ENCODE results near the gene USP32. TPM values are rescaled to one million over a fixed set of nuclear protein-coding genes. Genes with fewer than 3 reads are reported as not detected.
"Not testable (repeated sequence)": the region's sequence is repeated elsewhere in the genome, so short reads cannot be mapped to it uniquely, and the experiment has no call there.

USP32 gene
- total RNA-seq, 1 experiment from 2014 or later, result 62.9 TPM

DNA sequence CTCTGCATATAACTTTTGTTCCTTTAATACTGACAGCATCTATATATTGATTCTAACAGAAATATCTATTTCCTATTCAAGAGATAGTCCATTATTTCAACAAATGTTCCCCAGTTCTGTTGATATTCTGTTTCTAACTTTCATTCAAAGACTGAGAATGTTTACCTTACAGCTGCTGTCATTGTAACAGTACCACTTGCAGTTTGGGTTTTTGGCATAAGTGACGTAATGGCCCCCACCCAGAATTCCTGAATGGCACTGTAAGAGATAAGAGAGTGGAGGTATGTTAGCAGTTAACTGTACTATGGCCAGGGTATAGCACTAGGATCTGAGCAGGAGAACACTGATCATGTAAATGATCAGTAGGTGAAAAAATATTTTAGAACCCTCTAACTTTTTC, 211.6 kb downstream of the USP32 start:
- H3K27me3 Mint-ChIP-seq (ENCODE audit: insufficient read depth, unreplicated experiment), result not testable (repeated sequence)
- ChIA-PET CTCF (interaction anchor here (0.6 to 1.0 kb wide), 2 partner anchors 9 to 1920 kb away, joined by 3 read pairs; no protein-coding TSS in a partner anchor), POLR2A (interaction anchor here (0.6 kb wide), 1 partner anchor 8 kb away, joined by 3 read pairs; no protein-coding TSS in a partner anchor)

GRCh38 chr17:60178180-60178579, 213.8 kb downstream of the USP32 start:
- POLR2A ChIA-PET; H3K27me3 Mint-ChIP-seq (ENCODE audit: insufficient read depth, unreplicated experiment); intact Hi-C loops (cut with micrococcal nuclease); H3K9me3 Mint-ChIP-seq (ENCODE audit: unreplicated experiment); DNase-seq (ENCODE audit: unreplicated experiment); BruUV-seq (replicated peaks); H3K4me1 Mint-ChIP-seq (ENCODE audit: insufficient read depth, unreplicated experiment); H3K27ac Mint-ChIP-seq (ENCODE audit: low read depth, unreplicated experiment); H3K4me3 Mint-ChIP-seq (ENCODE audit: unreplicated experiment): not testable (repeated sequence)
- peaks cover 65% of the 10 kb centered on the region for H3K36me3 Mint-ChIP-seq (ENCODE audit: insufficient read depth, unreplicated experiment)
- CTCF ChIA-PET, result interaction anchor here (0.7 kb wide), 1 partner anchor 136 kb away, joined by 3 read pairs; no protein-coding TSS in a partner anchor

More for the DNA sequence above, 211.6 kb downstream of the USP32 start:
- peaks cover 83% of the 10 kb centered on the region for H3K36me3 Mint-ChIP-seq (ENCODE audit: insufficient read depth, unreplicated experiment)
- H3K27ac Mint-ChIP-seq (ENCODE audit: low read depth, unreplicated experiment); H3K9me3 Mint-ChIP-seq (ENCODE audit: unreplicated experiment); intact Hi-C loops (cut with micrococcal nuclease); H3K4me1 Mint-ChIP-seq (ENCODE audit: insufficient read depth, unreplicated experiment); BruUV-seq (replicated peaks); H3K4me3 Mint-ChIP-seq (ENCODE audit: unreplicated experiment); DNase-seq (ENCODE audit: unreplicated experiment): not testable (repeated sequence)

GRCh38 chr17:60176763-60177162, 215.2 kb downstream of the USP32 start:
- intact Hi-C loops (cut with micrococcal nuclease); H3K27ac Mint-ChIP-seq (ENCODE audit: low read depth, unreplicated experiment); H3K4me3 Mint-ChIP-seq (ENCODE audit: unreplicated experiment); DNase-seq (ENCODE audit: unreplicated experiment); BruUV-seq (replicated peaks); CTCF ChIA-PET; H3K4me1 Mint-ChIP-seq (ENCODE audit: insufficient read depth, unreplicated experiment); H3K27me3 Mint-ChIP-seq (ENCODE audit: insufficient read depth, unreplicated experiment); H3K9me3 Mint-ChIP-seq (ENCODE audit: unreplicated experiment): not testable (repeated sequence)
- peaks cover 51% of the 10 kb centered on the region for H3K36me3 Mint-ChIP-seq (ENCODE audit: insufficient read depth, unreplicated experiment)
- POLR2A ChIA-PET, result interaction anchor here (1.6 kb wide), 1 partner anchor 258 kb away, joined by 3 read pairs; no protein-coding TSS in a partner anchor

DNA sequence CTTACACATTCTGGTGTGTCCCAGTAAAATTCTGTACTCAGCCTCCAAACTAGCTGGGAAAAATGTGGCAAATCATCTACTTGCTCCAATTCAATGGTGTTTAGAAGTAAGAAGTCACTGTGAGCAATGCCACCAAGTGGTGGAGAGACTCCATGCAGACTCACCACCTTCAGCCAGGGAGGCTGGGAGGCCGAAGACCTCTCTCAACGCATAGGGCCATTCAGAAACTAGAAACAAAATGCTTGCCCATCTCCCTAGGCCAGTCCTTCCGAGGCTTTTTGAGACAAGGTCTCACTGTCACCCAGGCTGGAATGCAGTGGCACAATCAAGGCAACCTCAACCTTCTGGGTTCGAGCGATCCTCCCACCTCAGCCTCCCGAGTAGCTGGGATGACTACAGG, 217.2 kb downstream of the USP32 start:
- H3K9me3 Mint-ChIP-seq (ENCODE audit: unreplicated experiment); intact Hi-C loops (cut with micrococcal nuclease); POLR2A ChIA-PET; H3K4me3 Mint-ChIP-seq (ENCODE audit: unreplicated experiment); BruUV-seq (replicated peaks); DNase-seq (ENCODE audit: unreplicated experiment); H3K4me1 Mint-ChIP-seq (ENCODE audit: insufficient read depth, unreplicated experiment); H3K27me3 Mint-ChIP-seq (ENCODE audit: insufficient read depth, unreplicated experiment); H3K27ac Mint-ChIP-seq (ENCODE audit: low read depth, unreplicated experiment): not testable (repeated sequence)
- CTCF ChIA-PET, result interaction anchor here (0.6 to 0.8 kb wide), 4 partner anchors 22 to 1864 kb away, joined by 3 read pairs; no protein-coding TSS in a partner anchor
- H3K36me3 Mint-ChIP-seq (ENCODE audit: insufficient read depth, unreplicated experiment), result peaks cover 31% of the 10 kb centered on the region

DNA sequence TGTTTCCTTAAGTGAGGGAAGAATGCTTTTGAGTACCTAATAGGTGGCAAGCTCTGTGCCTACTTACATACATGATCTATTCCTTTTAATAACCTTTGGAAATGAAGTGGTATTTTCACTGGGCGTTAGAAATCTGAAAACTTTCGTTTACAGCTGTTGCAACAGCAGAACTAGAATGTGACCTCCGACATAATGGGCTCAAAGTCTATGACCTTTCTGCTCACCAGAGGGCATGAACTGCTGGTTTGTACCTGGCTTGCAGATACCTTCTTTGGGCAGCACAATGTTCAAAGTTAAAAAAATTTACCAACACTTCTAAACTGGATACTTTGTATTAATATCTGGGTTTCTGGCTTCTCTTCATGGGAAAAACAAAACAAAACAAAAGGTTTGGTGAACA, 217.9 kb downstream of the USP32 start:
- Mint-ChIP-seq H3K4me3 (ENCODE audit: unreplicated experiment) (no peak overlapping the region), H3K36me3 (ENCODE audit: insufficient read depth, unreplicated experiment) (peaks cover 25% of the 10 kb centered on the region), H3K4me1 (ENCODE audit: insufficient read depth, unreplicated experiment) (peaks cover 8% of the 10 kb centered on the region), H3K27me3 (ENCODE audit: insufficient read depth, unreplicated experiment) (no peaks in the 10 kb centered on the region), H3K9me3 (ENCODE audit: unreplicated experiment) (no peaks in the 10 kb centered on the region), H3K27ac (ENCODE audit: low read depth, unreplicated experiment) (no peak overlapping the region)
- CTCF ChIA-PET, result interaction anchor here (1.0 kb wide), 1 partner anchor 465 kb away, joined by 7 read pairs; no protein-coding TSS in a partner anchor
- no peak for DNase-seq (ENCODE audit: unreplicated experiment)
- POLR2A ChIA-PET, result interaction anchor here (0.6 to 0.8 kb wide), 2 partner anchors 12 to 23 kb away, joined by 3 read pairs; no protein-coding TSS in a partner anchor
- TF ChIP-seq CTCF (IDR thresholded peaks at IDR 0.05; ENCODE audit: unreplicated experiment), result no peak
- BruUV-seq (replicated peaks), result TSS peak; percentile 6
- intact Hi-C loops (cut with micrococcal nuclease), result no loop called here

DNA sequence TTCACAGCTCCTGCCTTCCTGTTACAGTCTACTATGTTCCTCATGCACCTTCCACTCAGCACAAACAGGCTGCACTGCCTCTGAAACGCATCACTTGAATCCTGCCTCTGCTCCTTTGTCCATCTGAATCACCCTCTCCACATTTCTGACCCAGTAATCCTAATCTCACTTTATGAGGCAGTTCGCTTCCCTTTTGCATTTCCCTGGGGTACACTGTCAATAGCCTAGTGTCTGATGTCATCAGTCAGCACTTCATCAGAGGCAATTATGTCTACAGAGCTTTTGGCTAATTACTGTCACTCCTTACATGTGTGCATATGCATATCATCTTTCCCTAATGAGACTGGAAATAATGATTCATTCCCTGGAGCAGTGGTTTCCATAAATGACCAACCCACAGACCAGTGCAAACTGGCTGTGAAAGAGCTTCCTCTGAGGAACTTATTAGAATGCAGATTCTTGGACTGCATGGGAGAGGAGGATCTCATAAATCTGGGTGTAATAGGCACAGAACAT, 218.6 kb downstream of the USP32 start:
- H3K27ac Mint-ChIP-seq (ENCODE audit: low read depth, unreplicated experiment), result no peak overlapping the region
- peaks cover 8% of the 10 kb centered on the region for H3K4me1 Mint-ChIP-seq (ENCODE audit: insufficient read depth, unreplicated experiment)
- peaks cover 18% of the 10 kb centered on the region for H3K36me3 Mint-ChIP-seq (ENCODE audit: insufficient read depth, unreplicated experiment)
- H3K4me3 Mint-ChIP-seq (ENCODE audit: unreplicated experiment), result no peak overlapping the region
- intact Hi-C loops (cut with micrococcal nuclease), result no loop called here
- BruUV-seq (replicated peaks), result no TSS peak
- no peak for DNase-seq (ENCODE audit: unreplicated experiment)
- POLR2A ChIA-PET, result interaction anchor here (0.5 to 0.8 kb wide), 3 partner anchors 13 to 90 kb away, joined by 3 read pairs; no protein-coding TSS in a partner anchor
- CTCF ChIA-PET, result interaction anchor here (1.0 kb wide), 1 partner anchor 466 kb away, joined by 7 read pairs; no protein-coding TSS in a partner anchor
- H3K9me3 Mint-ChIP-seq (ENCODE audit: unreplicated experiment), result no peaks in the 10 kb centered on the region
- TF ChIP-seq CTCF (IDR thresholded peaks at IDR 0.05; ENCODE audit: unreplicated experiment), result no peak
- no peaks in the 10 kb centered on the region for H3K27me3 Mint-ChIP-seq (ENCODE audit: insufficient read depth, unreplicated experiment)
